ENCODE results near the gene MDN1. TPM values are rescaled to one million over a fixed set of nuclear protein-coding genes. Genes with fewer than 3 reads are reported as not detected.
A peak's percentile ranks its signal among the peaks of the same experiment; 100 is the strongest.

MDN1 gene
- total and polyA plus RNA-seq, 11 donors, result 9.1 to 38.0 (median 24.4) TPM

GRCh38 chr6:89681983-89682564, 137.5 kb downstream of the MDN1 start:
- intact Hi-C loops (cut with DNase I), result loop anchor here in 1 of 10 donors (10.0 kb wide), 1 partner anchor 247 kb away; the partner anchor contains the start of gene ANKRD6
- H3K9me3 ChIP-seq, result no peaks in the 10 kb centered on the region
- peaks cover 0 to 100% (median 89%) of the 10 kb centered on the region in 9 donors for H3K36me3 ChIP-seq
- TF ChIP-seq, protein P1, sequence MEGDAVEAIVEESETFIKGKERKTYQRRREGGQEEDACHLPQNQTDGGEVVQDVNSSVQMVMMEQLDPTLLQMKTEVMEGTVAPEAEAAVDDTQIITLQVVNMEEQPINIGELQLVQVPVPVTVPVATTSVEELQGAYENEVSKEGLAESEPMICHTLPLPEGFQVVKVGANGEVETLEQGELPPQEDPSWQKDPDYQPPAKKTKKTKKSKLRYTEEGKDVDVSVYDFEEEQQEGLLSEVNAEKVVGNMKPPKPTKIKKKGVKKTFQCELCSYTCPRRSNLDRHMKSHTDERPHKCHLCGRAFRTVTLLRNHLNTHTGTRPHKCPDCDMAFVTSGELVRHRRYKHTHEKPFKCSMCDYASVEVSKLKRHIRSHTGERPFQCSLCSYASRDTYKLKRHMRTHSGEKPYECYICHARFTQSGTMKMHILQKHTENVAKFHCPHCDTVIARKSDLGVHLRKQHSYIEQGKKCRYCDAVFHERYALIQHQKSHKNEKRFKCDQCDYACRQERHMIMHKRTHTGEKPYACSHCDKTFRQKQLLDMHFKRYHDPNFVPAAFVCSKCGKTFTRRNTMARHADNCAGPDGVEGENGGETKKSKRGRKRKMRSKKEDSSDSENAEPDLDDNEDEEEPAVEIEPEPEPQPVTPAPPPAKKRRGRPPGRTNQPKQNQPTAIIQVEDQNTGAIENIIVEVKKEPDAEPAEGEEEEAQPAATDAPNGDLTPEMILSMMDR (IDR thresholded peaks at IDR 0.05), result no peak
- no peak for TF ChIP-seq POLR2A (IDR thresholded peaks at IDR 0.05)
- peaks cover 0 to 19% (median 3%) of the 10 kb centered on the region in 12 donors for H3K4me1 ChIP-seq
- DNase-seq (no peak), ATAC-seq (no peak)
- H3K4me3 ChIP-seq, result no peak overlapping the region
- no peaks in the 10 kb centered on the region for H3K27me3 ChIP-seq
- 86 to 99% (median 96%) methylated on average over 10 of the region's 10 CpGs for WGBS, 4 donors
- no peak overlapping the region for H3K27ac ChIP-seq

- Histone ChIP-seq H3K4me1 (peaks cover 0 to 31% (median 5%) of the 10 kb centered on the region in 12 donors), H3K4me3 (no peak overlapping the region), H3K36me3 (peaks cover 0 to 100% (median 87%) of the 10 kb centered on the region in 9 donors), H3K27me3 (no peaks in the 10 kb centered on the region), H3K9me3 (no peaks in the 10 kb centered on the region), H3K27ac (peak overlapping the region in 7 of 12 donors; percentile 14 to 69 (median 46))
- 52 to 69% (median 63%) methylated on average over 7 of the region's 7 CpGs for WGBS, 4 donors
- DNase-seq (peak in 2 of 5 donors; percentile 32 to 37), ATAC-seq (peak; percentile 32 to 72 (median 54))
- TF ChIP-seq, protein P1 (IDR thresholded peaks at IDR 0.05), result no peak
- TF ChIP-seq POLR2A (IDR thresholded peaks at IDR 0.05), result no peak
- intact Hi-C loops (cut with DNase I), result loop anchor here in 1 of 10 donors (10.0 kb wide), 1 partner anchor 246 kb away; the partner anchor contains the start of gene ANKRD6
These were observed 139.0 kb downstream of the MDN1 start for GRCh38 chr6:89680551-89680950.

DNA sequence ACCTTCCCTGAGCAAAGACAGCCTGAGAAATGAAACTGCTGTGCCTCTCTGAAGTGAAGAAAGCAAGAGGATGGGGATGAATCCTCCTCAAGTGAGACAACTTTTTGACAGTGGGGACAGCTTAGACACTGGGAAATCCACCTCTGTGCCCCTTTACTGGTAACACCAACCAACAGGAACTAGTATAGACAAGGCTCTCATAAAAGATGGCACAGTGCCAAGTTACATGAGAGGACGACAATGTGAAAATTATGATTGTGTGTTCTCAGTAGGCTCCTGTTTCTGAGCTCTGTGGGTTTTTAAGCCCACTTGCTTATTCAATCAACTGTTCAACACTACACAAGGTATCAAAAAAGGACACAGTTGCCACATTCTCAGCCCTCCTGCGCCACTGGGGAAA, 139.4 kb downstream of the MDN1 start:
- Histone ChIP-seq H3K4me1 (peaks cover 0 to 35% (median 5%) of the 10 kb centered on the region in 12 donors), H3K27me3 (no peaks in the 10 kb centered on the region), H3K9me3 (no peaks in the 10 kb centered on the region), H3K36me3 (peaks cover 0 to 100% (median 87%) of the 10 kb centered on the region in 9 donors), H3K27ac (peak overlapping the region in 7 of 12 donors; percentile 14 to 69 (median 46)), H3K4me3 (no peak overlapping the region)
- WGBS, 4 donors, result 72 to 84% (median 74%) methylated on average over 2 of the region's 2 CpGs
- peak in 3 of 4 donors; percentile 21 to 45 (median 29) for ATAC-seq
- TF ChIP-seq POLR2A (IDR thresholded peaks at IDR 0.05), result no peak
- TF ChIP-seq, protein P1 (IDR thresholded peaks at IDR 0.05), result no peak
- no peak for DNase-seq
- intact Hi-C loops (cut with DNase I), result loop anchor here in 1 of 10 donors (10.0 kb wide), 1 partner anchor 245 kb away; the partner anchor contains the start of gene ANKRD6
